HPDE6-E6E7 (cell line): ENCODE measurements around the gene CADM2.
"Not testable (repeated sequence)": the region's sequence is repeated elsewhere in the genome, so short reads cannot be mapped to it uniquely, and the experiment has no call there.

ENCODE experiments used
- DNase-seq: peaks from one replicate; pipeline ENCODE4 v3.0.0; 2011; ENCODE audit warnings: missing footprints; ENCODE audit errors: extremely low spot score

CADM2 gene

DNA sequence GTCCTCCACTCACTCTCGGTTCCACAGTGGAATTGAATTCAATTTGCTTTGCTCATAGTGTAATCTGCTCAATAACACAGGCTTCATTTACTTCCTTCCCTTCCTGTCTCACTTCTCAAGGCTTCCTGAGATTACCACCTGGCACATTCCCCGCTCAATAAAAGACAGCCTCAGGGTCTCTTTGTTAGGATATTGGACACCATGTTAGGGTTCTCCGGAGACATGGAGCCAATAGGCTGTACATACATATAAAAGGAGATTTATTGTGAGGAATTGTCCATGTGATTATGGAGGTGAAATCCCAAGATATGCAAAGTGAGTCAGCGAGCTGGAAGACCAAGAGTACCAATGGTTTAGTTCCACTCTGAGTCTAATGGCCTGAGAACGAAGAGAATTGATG, 974.5 kb downstream of the CADM2 start:
- no peak for DNase-seq

DNA sequence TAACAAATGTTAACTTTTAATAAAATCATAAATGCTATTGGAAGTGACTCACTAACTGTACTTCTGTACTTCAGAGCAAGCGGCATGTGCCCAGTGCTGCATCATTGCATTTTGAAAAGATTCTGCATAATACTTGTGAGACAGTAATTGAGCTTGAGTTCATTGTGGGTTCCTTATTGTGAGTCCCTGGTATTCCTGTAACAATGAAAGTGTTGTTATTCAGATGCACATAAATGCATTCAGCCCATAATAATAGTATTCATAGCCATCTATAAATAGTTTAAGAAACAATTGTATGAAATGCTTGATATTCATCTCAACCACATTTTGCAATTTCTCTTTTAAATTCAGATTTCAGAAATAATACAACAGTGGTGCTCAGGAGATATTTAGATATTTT, 976.4 kb downstream of the CADM2 start:
- no peak for DNase-seq

DNA sequence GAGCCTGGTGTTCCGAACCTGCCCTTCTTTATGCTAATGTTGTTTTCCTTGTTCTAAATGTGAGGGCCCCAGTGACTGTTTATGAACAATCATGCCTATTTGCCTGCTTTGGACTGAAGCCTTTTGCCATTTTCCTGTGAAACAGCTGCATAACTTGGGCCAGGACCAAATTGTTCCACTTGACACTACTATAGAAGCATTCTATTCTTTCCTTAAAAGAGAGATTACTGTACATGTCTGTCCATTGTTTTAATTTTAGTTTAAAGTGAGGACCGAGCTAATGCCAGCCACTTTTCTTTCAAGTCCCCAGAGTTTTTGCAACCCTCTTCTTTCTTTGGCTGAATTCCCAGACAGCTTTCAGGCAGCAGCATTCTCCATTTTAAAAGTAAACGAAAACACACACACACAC, 980.3 kb downstream of the CADM2 start:
- no peak for DNase-seq

DNA sequence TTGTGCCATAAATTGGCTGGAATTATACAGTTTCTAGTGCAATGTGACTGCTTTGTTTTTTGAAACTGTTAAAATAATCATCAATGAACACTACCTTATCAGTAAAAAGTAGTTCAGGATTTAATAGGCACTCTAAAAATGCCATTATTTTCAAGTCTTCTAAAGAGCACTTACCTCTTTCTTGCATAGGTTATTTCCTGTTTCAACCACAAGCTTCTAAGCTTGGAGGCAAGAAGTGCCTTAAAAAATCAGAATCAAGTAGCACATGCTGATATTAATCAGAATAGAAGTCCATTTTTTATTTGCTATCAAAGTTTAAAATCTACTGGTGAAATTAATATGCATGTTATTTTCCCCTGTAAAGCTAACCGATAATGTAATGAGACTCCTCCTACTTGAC, 991.6 kb downstream of the CADM2 start:
- DNase-seq: no peak

DNA sequence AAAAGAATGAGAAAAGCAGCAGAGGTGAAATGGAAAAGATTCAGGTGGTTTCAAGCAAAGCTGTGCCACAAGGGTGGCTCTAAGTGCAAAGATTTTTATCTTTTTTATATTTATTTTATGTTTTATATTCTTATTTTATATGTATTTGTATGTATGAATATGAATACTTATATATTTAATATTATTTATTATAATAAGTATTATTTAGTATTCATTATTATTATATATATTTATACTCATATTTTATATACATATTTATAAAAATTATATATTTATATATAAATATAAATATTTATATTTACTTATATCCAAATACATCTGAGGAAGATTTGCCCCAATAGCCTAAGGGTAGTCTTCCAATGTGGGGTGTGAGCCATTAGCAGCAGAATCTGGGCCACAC, 1002.0 kb downstream of the CADM2 start:
- DNase-seq: no peak

DNA sequence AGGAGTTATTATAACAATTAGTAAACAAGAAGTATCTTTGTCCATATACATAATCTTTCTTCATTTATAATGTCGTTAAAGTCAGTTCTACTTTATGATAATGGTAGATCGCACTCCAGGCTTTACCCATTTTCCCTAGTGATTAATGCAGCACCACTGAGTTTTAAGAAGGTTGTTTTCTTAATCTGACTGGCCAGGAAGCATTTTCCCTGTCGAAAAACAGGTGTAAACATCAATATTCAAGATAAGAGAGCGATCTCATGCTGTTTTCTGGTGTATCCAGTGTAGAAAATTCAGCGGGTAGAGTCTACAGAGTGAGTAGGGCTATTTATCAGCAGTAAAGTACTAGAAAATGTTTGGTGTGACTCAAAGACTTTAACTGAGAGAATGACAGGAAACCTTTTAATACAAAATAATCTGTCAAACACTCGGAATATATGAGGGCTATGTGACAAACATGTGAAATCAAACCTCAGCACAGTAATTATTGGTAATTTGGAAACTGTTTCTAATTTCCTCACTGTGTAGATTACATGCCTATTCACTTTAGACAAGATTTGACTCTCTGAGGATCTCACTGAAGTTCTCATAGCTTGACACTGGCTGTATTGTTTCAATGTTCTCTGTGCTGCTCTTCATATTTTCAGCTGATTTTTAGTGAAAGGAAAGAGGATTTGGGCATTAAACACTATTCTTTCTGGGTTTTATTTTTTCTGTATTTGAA, 1019.0 kb downstream of the CADM2 start:
- DNase-seq: no peak

DNA sequence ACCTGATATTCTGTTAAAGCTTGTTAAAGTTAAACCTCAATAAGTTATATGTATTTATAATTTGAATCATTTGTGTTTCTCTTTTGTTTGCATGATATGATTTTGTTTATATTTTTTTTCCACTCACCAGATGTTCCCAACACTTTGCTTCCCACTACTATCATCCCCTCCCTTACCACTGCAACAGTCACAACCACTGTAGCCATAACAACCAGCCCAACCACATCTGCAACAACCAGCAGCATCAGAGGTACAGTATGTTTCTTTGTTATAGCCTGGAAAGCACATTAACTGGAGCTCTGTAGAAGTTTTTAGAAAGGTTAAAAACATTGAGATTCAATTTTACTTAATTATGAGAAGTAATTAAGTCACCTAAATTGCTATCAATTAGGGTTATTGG, 1020.2 kb downstream of the CADM2 start:
- no peak for DNase-seq

DNA sequence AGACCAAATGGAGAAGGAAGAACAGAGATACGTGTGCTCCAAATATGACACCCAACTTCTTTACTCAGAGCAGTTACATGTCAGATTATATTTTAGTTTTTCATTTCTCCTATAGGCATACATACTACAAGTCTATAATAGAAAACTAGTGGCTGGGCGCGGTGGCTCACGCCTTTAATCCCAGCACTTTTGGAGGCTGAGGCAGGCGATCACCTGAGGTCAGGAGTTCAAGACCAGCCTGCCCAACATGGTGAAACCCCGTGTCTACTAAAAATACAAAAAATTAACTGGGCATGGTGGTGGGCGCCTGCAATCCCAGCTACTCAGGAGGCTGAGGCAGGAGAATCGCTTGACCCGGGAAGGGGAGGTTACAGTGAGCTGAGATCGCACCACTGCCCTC, 1030.8 kb downstream of the CADM2 start:
- DNase-seq: not testable (repeated sequence)

DNA sequence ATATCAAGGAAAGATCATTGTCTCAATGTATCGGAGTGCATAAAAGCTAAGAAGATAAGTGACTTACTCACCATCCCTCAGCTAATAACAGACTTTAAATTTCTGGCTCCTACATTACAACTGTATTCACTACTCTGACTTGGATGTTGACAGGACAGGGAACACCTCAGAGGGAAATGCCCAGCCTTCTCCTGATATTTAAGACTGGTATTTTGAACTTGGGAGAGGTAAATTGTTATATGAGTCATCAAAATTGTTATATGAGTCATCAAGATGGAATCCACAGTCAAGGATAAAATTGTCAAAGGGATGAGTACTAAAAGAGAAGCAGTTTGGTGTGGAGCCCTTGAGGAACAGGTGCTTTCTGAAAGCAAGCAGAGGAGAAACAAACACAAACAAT, 1070.8 kb downstream of the CADM2 start:
- DNase-seq: no peak

DNA sequence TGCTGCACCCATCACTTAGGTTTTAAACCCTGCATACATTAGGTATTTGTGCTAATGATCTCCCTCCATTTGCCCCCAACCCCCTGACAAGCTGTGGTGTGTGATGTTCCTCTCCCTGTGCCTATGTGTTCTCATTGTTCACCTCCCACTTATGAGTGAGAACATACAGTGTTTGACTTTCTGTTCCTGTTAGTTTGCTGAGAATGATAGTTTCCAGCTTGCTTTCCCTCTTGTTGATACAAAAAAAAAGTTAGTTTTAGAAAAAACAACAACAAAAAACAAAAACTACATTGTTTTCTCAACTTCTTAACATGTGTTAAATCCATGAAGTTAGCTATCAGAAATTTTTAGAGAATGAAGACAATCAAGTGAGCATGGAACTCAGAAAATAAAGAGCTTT, 1079.1 kb downstream of the CADM2 start:
- no peak for DNase-seq

DNA sequence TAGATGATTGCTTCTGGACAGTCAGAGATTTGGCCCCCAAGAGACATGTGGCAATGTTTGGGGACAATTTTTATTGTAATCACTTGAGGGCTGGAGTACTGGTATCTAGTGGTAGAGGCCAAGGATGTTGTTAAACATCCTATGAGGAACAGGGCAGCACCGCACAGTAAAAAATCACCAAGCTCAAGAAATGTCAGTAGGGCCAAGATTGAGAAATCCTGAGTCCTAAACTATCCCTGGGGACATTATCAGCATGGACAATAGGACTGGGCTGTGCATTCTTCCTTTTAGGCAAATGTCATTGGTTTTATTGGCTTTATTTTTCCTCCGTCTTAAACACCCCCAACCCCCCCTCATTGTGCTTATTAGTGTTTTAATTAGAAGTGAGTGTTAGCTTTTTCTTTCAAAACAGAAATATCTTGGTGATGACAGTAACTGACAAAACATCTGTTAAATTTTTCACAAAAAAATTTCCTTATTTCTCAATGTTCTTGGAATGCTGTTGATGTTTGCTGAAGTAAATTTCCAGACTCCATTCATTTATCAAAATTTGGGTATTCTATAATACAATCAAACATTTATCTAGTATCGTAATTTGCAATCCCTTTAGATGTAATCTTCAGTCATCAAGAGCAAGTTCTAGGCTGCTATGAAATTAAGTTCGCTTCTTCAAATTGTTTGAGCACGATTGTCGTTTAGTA, 1087.8 kb downstream of the CADM2 start:
- DNase-seq: no peak

DNA sequence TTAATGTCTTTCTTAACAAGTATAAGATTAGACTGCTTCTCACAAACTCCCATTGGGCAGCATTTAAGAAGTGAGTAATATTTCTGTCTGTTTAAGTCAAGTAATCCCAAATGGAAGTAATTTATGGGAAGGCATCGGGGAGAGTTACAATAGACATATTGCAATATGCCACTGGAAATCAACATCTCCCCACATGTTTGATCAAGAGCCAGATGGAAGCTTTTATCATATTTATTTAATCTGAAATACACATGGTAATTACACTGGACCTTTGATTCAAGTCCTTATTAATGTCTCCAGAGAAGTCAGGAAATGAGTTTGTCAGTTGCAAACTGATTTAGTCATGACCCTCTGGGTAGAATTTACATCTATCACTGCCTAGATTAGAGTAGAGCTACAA, 1088.4 kb downstream of the CADM2 start:
- DNase-seq: no peak

DNA sequence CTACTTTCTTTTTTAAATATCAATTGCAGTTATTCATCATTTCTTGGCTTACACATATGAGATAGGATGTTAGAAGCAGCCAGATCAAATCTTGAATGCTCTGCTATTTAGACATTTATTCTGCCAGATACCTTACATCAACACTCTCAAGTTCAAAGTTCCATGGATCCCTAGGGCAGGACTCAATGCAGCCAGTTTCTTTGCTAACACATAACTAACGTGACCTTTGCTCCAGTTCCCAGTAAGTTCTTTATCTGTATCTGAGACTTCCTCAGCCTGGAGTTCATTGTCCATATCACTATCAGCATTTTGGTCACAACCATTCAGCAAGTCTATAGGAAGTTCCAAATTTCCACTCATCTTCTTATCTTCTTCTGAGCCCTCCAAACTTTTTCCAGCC, 1092.3 kb downstream of the CADM2 start:
- no peak for DNase-seq

DNA sequence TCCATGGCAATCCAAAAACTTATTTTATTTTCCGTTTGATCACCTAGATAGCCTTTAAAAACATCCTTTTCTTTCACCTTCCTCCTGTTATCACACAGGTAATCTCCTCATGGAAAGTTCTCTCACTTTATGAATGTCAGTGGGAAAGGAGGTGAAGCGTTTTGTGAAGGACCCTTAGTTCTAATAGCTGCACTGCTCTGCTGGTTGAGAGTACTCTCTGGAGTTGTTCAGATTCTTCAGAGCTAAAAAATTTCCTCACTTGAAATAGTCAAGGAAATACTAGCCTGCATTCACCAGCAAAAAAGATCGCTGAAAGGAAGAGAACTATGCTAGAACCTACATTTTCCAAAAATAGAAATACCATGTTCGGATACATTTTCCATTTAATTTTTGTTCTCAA, 1097.2 kb downstream of the CADM2 start:
- DNase-seq: no peak

DNA sequence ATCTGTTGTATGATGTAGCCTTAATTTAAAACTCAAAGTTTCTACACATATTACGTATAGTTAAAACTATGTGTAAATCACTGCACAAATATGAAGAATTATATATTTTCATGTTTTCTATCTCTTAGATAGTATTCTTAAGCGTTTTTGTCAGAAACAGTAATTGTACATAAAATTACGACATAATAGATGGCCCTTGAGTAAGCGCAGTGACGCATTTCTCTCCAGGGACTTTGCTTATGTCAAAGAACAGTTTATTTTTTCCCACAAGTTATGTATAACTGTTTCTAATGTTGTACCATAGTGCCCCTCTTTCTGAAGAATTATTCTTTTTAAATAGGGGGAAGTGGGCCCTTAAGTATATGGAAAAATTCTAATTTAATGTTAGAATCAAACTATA, 1098.2 kb downstream of the CADM2 start:
- DNase-seq: no peak

DNA sequence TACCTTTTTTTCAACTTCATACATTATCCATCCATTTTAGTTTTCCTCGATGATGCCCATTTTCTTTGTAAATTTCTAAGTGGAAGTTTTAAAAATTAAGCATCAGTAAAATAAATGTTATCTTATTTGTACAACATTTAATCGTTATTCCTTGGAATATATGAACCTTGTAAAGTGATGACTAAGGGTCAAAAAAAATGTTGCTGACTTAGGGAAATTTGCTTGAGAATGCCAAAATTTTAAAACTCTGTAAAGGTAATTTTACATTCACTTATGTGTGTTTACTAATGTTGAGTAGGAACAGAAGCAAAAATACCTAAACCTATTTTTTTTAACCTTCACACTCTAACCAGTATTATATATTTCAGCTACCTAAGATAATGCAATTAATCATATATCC, 1115.0 kb downstream of the CADM2 start:
- no peak for DNase-seq

DNA sequence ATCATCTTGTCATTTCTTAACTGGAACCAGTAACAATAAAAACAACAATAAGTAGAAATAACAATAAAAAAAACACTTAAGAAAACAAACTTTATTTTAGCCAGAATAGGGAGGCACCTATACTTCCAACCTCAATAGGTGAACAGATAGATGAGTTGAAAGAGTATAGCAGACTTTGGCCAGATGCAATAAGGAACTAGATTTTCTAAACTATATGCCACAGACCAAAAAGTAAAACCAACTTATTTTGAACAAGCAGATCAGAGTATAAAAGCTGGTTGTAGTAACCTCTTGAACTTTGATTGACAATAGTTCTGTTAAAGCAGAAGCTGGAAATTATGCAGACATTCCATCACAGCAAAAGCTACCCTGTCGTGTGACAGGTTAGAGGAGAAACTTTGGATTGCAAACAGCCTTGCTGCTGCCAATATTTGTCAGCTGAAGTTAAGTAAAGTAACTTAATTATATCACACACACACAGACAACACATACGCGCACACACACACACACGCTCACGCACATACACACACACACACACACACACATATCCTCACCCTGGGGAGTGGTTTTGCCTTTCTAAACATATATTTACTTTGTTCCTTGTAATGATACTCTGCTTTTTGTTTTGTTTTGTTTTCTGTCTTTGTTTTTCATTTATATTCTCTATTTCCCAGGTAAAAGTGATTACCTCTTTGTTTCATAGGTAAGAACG, 1128.5 kb downstream of the CADM2 start:
- no peak for DNase-seq

DNA sequence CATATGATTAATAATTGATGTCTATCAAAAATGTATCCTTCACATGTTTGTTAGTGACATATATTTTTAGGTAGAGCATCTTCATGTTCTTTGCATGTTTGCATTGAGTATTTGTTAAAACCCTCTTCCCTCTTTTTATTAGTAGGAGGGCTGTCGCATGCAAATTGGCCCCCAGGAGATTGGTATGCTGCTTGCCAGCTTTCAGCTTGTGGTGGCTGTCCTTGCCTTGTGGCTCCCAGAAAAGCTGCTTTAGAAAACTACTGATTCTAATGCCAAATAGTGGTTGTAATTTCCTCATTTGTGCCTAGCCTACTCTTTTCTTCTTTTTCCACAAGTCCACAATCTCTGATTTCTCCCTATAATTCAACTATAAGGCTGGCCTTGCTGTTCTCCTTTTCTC, 1145.4 kb downstream of the CADM2 start:
- no peak for DNase-seq

DNA sequence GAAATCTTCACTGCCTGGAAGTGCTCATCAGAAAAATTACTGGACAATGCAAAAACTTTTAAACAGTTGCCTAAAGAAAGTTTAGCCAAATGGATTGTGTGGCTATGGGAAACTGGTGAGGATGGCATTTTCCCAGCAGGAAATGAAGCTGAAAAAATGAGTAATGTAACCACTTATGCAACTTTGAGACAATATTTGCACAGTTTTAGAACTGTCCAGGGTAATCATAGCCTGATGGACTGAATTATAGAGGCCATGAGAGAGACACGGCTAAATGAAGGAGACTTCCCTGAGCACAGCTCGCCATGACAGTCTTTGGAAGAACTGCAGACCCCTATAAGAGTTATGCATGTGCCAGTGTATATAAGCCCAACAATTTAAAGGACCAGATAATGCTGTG, 1150.6 kb downstream of the CADM2 start:
- DNase-seq: no peak
